HG02884 (cell line): ENCODE data around the gene EXOC3L1.

Experiments
- ATAC-seq: cut with Tn5 transposase; IDR thresholded peaks from one replicate; pipeline ENCODE4 v1.9.1; 2021; ENCODE audit warnings: mild to moderate bottlenecking, moderate library complexity; ENCODE audit not compliant: unreplicated experiment

Gene EXOC3L1

GRCh38 chr16:67183627-67184452 is 6.1 kb downstream of the EXOC3L1 start, which contains the start of gene MATCAP1:
MATCAP1 (minus strand) TSS chr16:67183963; CDS start chr16:67180610, 3,353 bp downstream.
- ATAC-seq, result peak; percentile 92

- ATAC-seq, result no peak
These were observed 6.7 kb downstream of the EXOC3L1 start for GRCh38 chr16:67183284-67183626.

- ATAC-seq, result no peak
These were observed 7.6 kb downstream of the EXOC3L1 start for GRCh38 chr16:67182288-67182687.

GRCh38 chr16:67181346-67181745 is 8.6 kb downstream of the EXOC3L1 start:
- ATAC-seq, result no peak

GRCh38 chr16:67180166-67180565 is 9.8 kb downstream of the EXOC3L1 start:
- ATAC-seq, result no peak

- ATAC-seq, result no peak
These were observed 10.4 kb downstream of the EXOC3L1 start for GRCh38 chr16:67179421-67180080.

- no peak for ATAC-seq
These were observed 11.9 kb downstream of the EXOC3L1 start for GRCh38 chr16:67177743-67178699.

GRCh38 chr16:67176662-67177061 is 13.3 kb downstream of the EXOC3L1 start:
- ATAC-seq, result no peak

- no peak for ATAC-seq
These were observed 15.2 kb downstream of the EXOC3L1 start for GRCh38 chr16:67174706-67175231.

- no peak for ATAC-seq
These were observed 15.9 kb downstream of the EXOC3L1 start for GRCh38 chr16:67173808-67174705.

- no peak for ATAC-seq
These were observed 16.6 kb downstream of the EXOC3L1 start for GRCh38 chr16:67173323-67173722.

- ATAC-seq, result no peak
These were observed 18.8 kb downstream of the EXOC3L1 start for GRCh38 chr16:67170949-67171649.

GRCh38 chr16:67170168-67170948 is 19.6 kb downstream of the EXOC3L1 start, which contains the start of gene NOL3:
NOL3 (plus strand) TSS chr16:67170538.
- peak; percentile 40 for ATAC-seq

- ATAC-seq, result peak; percentile 16
These were observed 20.2 kb downstream of the EXOC3L1 start for GRCh38 chr16:67169642-67170167.

GRCh38 chr16:67169011-67169451 is 20.9 kb downstream of the EXOC3L1 start:
- ATAC-seq, result no peak

- ATAC-seq, result no peak
These were observed 22.3 kb downstream of the EXOC3L1 start for GRCh38 chr16:67167588-67167987.

GRCh38 chr16:67166598-67167168 is 23.3 kb downstream of the EXOC3L1 start:
- no peak for ATAC-seq

GRCh38 chr16:67166110-67166547 is 23.8 kb downstream of the EXOC3L1 start:
- no peak for ATAC-seq
